Pancreas (tissue), 10 donors: ENCODE data around the gene HRH3. TPM values are rescaled to one million over a fixed set of nuclear protein-coding genes. Genes with fewer than 3 reads are reported as not detected.

Experiments
- ATAC-seq, 4 donors: fragments of 200-7000 bp; cut with Tn5 transposase; one replicate each; pipeline versions ENCODE4 v1.8.0 to v1.9.1; 2020; ENCODE audit warnings: mild to moderate bottlenecking in 4 of 4, moderate library complexity in 4 of 4
- DNase-seq, 6 donors: peaks; one replicate each; pipeline ENCODE4 v3.0.0-alpha.2; 2020
- FAIRE-seq: peaks from 2 replicates; lab custom pipeline; 2012; peaks lifted over from hg19 to GRCh38; lab: Jason Lieb, UNC
- H3K27ac ChIP-seq, 4 donors: fragments of 200-600 bp; sonication (generic); 1 replicate in 3 of 4; 2 replicates in 1 of 4; pipeline versions ENCODE4 v1.5.0 to v1.8.0; 2020
- H3K27me3 ChIP-seq, 4 donors: fragments of 200-600 bp; one replicate each; pipeline ENCODE4 v1.8.0; 2021
- H3K36me3 ChIP-seq, 3 donors: fragments of 200-600 bp; sonication (generic) in 1 of 3; one replicate each; pipeline versions ENCODE4 v1.5.0 to v1.8.0; 2020 to 2021
- H3K4me1 ChIP-seq, 3 donors: fragments of 200-600 bp; one replicate each; pipeline ENCODE4 v1.8.0; 2021
- H3K4me3 ChIP-seq, 4 donors: fragments of 200-600 bp; sonication (generic) in 2 of 4; one replicate each; pipeline versions ENCODE4 v1.5.0 to v1.8.0; 2020 to 2021
- H3K9me3 ChIP-seq, 4 donors: fragments of 200-600 bp; one replicate each; pipeline ENCODE4 v1.8.0; 2021
- CTCF ChIP-seq, 4 donors: fragments of 200-600 bp; sonication (generic) in 3 of 4; IDR thresholded peaks; one replicate each; pipeline versions ENCODE4 v1.5.0 to v1.8.0; 2021; ENCODE audit warnings: antibody characterized with exemption in 4 of 4
- WGBS, 2 donors: extraction: QIAGEN DNeasy Blood & Tissue Kit; methylation state at CpG; one replicate each; pipeline ENCODE4 v1.1.7; 2013; 5-methylcytosine and 5-hydroxymethylcytosine counted together
- intact Hi-C, 3 donors: fragments of 100-400 bp; cut with DNase I; formaldehyde crosslinking; loops; one replicate each; pipeline versions ENCODE4 v1.11.1 to v1.14.2; 2022
- polyA plus RNA-seq, 2 donors: library from polyadenylated mRNA; stranded (reverse); fragments of 200-250 nt; gene quantifications; one replicate each; pipeline ENCODE4 v1.2.3, GENCODE V29; 2013
- total RNA-seq, 6 donors: library from RNA; stranded (reverse); fragmentation: NEBNext Ultra II Directional in 4 of 6; extraction: Animal tissue kit (Norgen Biotek cat#: 25700) in 4 of 6; gene quantifications; one replicate each; pipeline versions ENCODE4 v1.2.1 to v1.2.4, GENCODE V29; 2021 to 2023
- donor health status: healthy with polysubstance abuse.
- donor health status: DM: no; HTN: no; CAD: no; lungs with moderate emphysema.
- donor health status: DM: no; HTN: no; CAD: no.
- donor health status: control.
- donor health status: control.
- donor health status: Bipolar disorder and iron deficiency.
- donor health status: DM: yes; HTN: yes; CAD: no.
- donor health status: DM: no; HTN: no; CAD: no.
- donor health status: DM: no; HTN: no; CAD: no.
- donor health status: DM: yes; HTN: yes; CAD: no.

The HRH3 gene
- total and polyA plus RNA-seq, 8 donors = 0.02 to 0.08 (median 0.04) TPM; not detected in 5

GRCh38 chr20:62214067-62214466 is 6.0 kb downstream of the HRH3 start:
- Histone ChIP-seq H3K9me3 (no peaks in the 10 kb centered on the region), H3K36me3 (no peaks in the 10 kb centered on the region), H3K4me1 (no peaks in the 10 kb centered on the region), H3K27ac (no peak overlapping the region), H3K4me3 (no peak overlapping the region), H3K27me3 (no peaks in the 10 kb centered on the region)
- intact Hi-C loops = no loop called here
- ATAC-seq (no peak), FAIRE-seq (no peak), DNase-seq (peak in 2 of 6 donors; percentile 18 to 47)
- no peak for TF ChIP-seq CTCF (IDR thresholded peaks at IDR 0.05)
- 31 to 37% methylated on average over 12 of the region's 12 CpGs for WGBS, 2 donors

GRCh38 chr20:62212299-62212698 is 7.8 kb downstream of the HRH3 start:
- Histone ChIP-seq H3K4me3 (no peak overlapping the region), H3K27ac (no peak overlapping the region), H3K4me1 (no peaks in the 10 kb centered on the region), H3K27me3 (no peaks in the 10 kb centered on the region), H3K9me3 (no peaks in the 10 kb centered on the region), H3K36me3 (no peaks in the 10 kb centered on the region)
- no peak for FAIRE-seq
- peak in 1 of 6 donors; percentile 36 for DNase-seq
- intact Hi-C loops = no loop called here
- ATAC-seq = no peak
- TF ChIP-seq CTCF (IDR thresholded peaks at IDR 0.05) = no peak
- WGBS, 2 donors = 51 to 52% methylated on average over 10 of the region's 10 CpGs

- Histone ChIP-seq H3K4me1 (no peaks in the 10 kb centered on the region), H3K4me3 (no peak overlapping the region), H3K36me3 (no peaks in the 10 kb centered on the region), H3K27me3 (no peaks in the 10 kb centered on the region), H3K9me3 (no peaks in the 10 kb centered on the region), H3K27ac (no peak overlapping the region)
- FAIRE-seq (no peak), DNase-seq (peak in 1 of 6 donors; percentile 56), ATAC-seq (no peak)
- 68 to 71% methylated on average over 9 of the region's 9 CpGs for WGBS, 2 donors
- intact Hi-C loops = no loop called here
- no peak for TF ChIP-seq CTCF (IDR thresholded peaks at IDR 0.05)
These were observed 8.2 kb downstream of the HRH3 start for GRCh38 chr20:62211769-62212288.

GRCh38 chr20:62211216-62211615 is 8.9 kb downstream of the HRH3 start:
- Histone ChIP-seq H3K9me3 (no peaks in the 10 kb centered on the region), H3K4me3 (no peak overlapping the region), H3K27me3 (no peaks in the 10 kb centered on the region), H3K27ac (no peak overlapping the region), H3K36me3 (no peaks in the 10 kb centered on the region), H3K4me1 (no peaks in the 10 kb centered on the region)
- DNase-seq (no peak), FAIRE-seq (no peak), ATAC-seq (no peak)
- TF ChIP-seq CTCF (IDR thresholded peaks at IDR 0.05) = no peak
- 71 to 74% methylated on average over 8 of the region's 8 CpGs for WGBS, 2 donors
- intact Hi-C loops = no loop called here

GRCh38 chr20:62210496-62210855 is 9.6 kb downstream of the HRH3 start:
- DNase-seq = peak in 1 of 6 donors; percentile 62
- intact Hi-C loops = no loop called here
- 61 to 68% methylated on average over 19 to 21 of the region's 21 CpGs for WGBS, 2 donors
- H3K27ac ChIP-seq = no peak overlapping the region
- FAIRE-seq = no peak
- H3K9me3 ChIP-seq = no peaks in the 10 kb centered on the region
- H3K36me3 ChIP-seq = no peaks in the 10 kb centered on the region
- no peaks in the 10 kb centered on the region for H3K27me3 ChIP-seq
- H3K4me1 ChIP-seq = no peaks in the 10 kb centered on the region
- no peak overlapping the region for H3K4me3 ChIP-seq
- ATAC-seq = no peak
- no peak for TF ChIP-seq CTCF (IDR thresholded peaks at IDR 0.05)
